ENCODE results near the gene PRAC2.

GRCh38 chr17:48726916-48727286 lies 3.9 kb downstream of the PRAC2 start:
- TF ChIP-seq CTCF (IDR thresholded peaks at IDR 0.05; ENCODE audit: low read depth, low read length, poor library complexity, severe bottlenecking) (no peak), EZH2phosphoT487 (IDR thresholded peaks at IDR 0.05; ENCODE audit: borderline replicate concordance, low read length) (no peak)

Data from DOHH2 (cell line).